H1 (cell line): ENCODE data around the gene MYO9B. TPM values are rescaled to one million over a fixed set of nuclear protein-coding genes. Genes with fewer than 3 reads are reported as not detected.

ENCODE experiments used
- CTCF ChIA-PET: fragments of 300-600 bp; sonication (Branson Sonifier 250); formaldehyde crosslinking; loops from one replicate; lab custom pipeline; 2021; ENCODE audit not compliant: partially characterized antibody; lab: Charles Lee
- POLR2A ChIA-PET: fragments of 300-600 bp; sonication (Branson Sonifier 250); formaldehyde crosslinking; loops from one replicate; lab custom pipeline; 2021; ENCODE audit warnings: inconsistent platforms; ENCODE audit not compliant: partially characterized antibody; lab: Charles Lee
- DNase-seq, 2 experiments: peaks; one replicate each; pipeline versions ENCODE4 v3.0.0 to v3.0.0-alpha.2; 2010 to 2022; ENCODE audit warnings: low spot score in 2 of 2, low read depth in 1 of 2, mixed read lengths in 1 of 2
- FAIRE-seq: peaks from 2 replicates; lab custom pipeline; 2011; peaks lifted over from hg19 to GRCh38; lab: Jason Lieb, UNC
- H2AFZ ChIP-seq: 2 replicates; pipeline ENCODE4 v1.8.1; 2012; ENCODE audit warnings: low read length, inconsistent platforms
- H2AK5ac ChIP-seq: 2 replicates; pipeline ENCODE4 v1.6.1; 2013; ENCODE audit warnings: low read depth, low read length
- H2BK120ac ChIP-seq: replicated peaks from 2 replicates; pipeline ENCODE3; 2013; ENCODE audit warnings: low read depth, low read length, inconsistent platforms
- H2BK12ac ChIP-seq: 2 replicates; pipeline ENCODE4 v1.6.1; 2013; ENCODE audit warnings: low read depth, low read length
- H2BK15ac ChIP-seq: 2 replicates; pipeline ENCODE4 v1.6.1; 2013; ENCODE audit warnings: low read length
- H2BK20ac ChIP-seq: 2 replicates; pipeline ENCODE4 v1.6.1; 2013; ENCODE audit warnings: low read length
- H2BK5ac ChIP-seq: 2 replicates; pipeline ENCODE4 v1.6.1; 2013; ENCODE audit warnings: low read depth, low read length
- H3K14ac ChIP-seq: 2 replicates; pipeline ENCODE4 v1.6.1; 2013; ENCODE audit warnings: inconsistent platforms; ENCODE audit not compliant: insufficient read length
- H3K18ac ChIP-seq: 2 replicates; pipeline ENCODE4 v1.6.1; 2013; ENCODE audit warnings: low read length; ENCODE audit errors: extremely low read depth
- H3K23ac ChIP-seq: 2 replicates; pipeline ENCODE4 v1.6.1; 2013; ENCODE audit warnings: inconsistent platforms; ENCODE audit not compliant: insufficient read length
- H3K23me2 ChIP-seq: 2 replicates; pipeline ENCODE4 v1.6.1; 2013; ENCODE audit warnings: low read depth, low read length
- H3K27ac ChIP-seq: 2 replicates; pipeline ENCODE4 v1.6.1; 2011; ENCODE audit warnings: low read depth, low read length, inconsistent platforms
- H3K27me3 ChIP-seq, 4 experiments: replicated peaks in 1 of 4; 1 replicate in 1 of 4; 2 replicates in 3 of 4; pipeline versions ENCODE4 v1.6.1 to v1.8.1; 2011 to 2013; ENCODE audit warnings: low read length in 3 of 4, mild to moderate bottlenecking in 3 of 4, inconsistent platforms in 2 of 4, mixed read lengths in 2 of 4, moderate library complexity in 1 of 4; ENCODE audit not compliant: control insufficient read depth in 3 of 4, insufficient read depth in 3 of 4; ENCODE audit errors: extremely low read depth in 1 of 4
- H3K36me3 ChIP-seq, 4 experiments: 2 replicates each; pipeline versions ENCODE4 v1.6.1 to v1.8.1; 2011 to 2013; ENCODE audit warnings: mild to moderate bottlenecking in 4 of 4, low read length in 3 of 4, moderate library complexity in 2 of 4, control low read depth in 1 of 4, inconsistent platforms in 1 of 4; ENCODE audit not compliant: insufficient read depth in 4 of 4, control insufficient read depth in 2 of 4
- H3K4ac ChIP-seq: replicated peaks from 2 replicates; pipeline ENCODE3; 2013; ENCODE audit warnings: low read length, low read depth, mixed read lengths, inconsistent platforms; ENCODE audit not compliant: insufficient read length
- H3K4me1 ChIP-seq, 4 experiments: replicated peaks in 1 of 4; 1 replicate in 1 of 4; 2 replicates in 3 of 4; pipeline versions ENCODE4 v1.6.1 to v1.8.1; 2011 to 2013; ENCODE audit warnings: low read length in 3 of 4, inconsistent platforms in 2 of 4, mixed read lengths in 1 of 4; ENCODE audit not compliant: insufficient read depth in 4 of 4, control insufficient read depth in 3 of 4
- H3K4me2 ChIP-seq, 2 experiments: 2 replicates each; pipeline versions ENCODE4 v1.6.1 to v1.8.1; 2011 to 2013; ENCODE audit warnings: low read depth in 2 of 2, low read length in 2 of 2, control low read depth in 1 of 2, inconsistent platforms in 1 of 2, mild to moderate bottlenecking in 1 of 2; ENCODE audit not compliant: insufficient read depth in 1 of 2
- H3K4me3 ChIP-seq, 4 experiments: fragments of 200-600, 300-600 bp in 1 of 4; sonication (generic), shearing (Covaris generic), sonication (Bioruptor Twin) in 1 of 4; 2 replicates each; pipeline versions ENCODE4 v1.5.1 to v1.8.1; 2011 to 2016; ENCODE audit warnings: low read length in 4 of 4, low read depth in 3 of 4, control low read depth in 2 of 4, inconsistent platforms in 2 of 4, mild to moderate bottlenecking in 2 of 4, mixed read lengths in 1 of 4, moderate library complexity in 1 of 4; ENCODE audit not compliant: insufficient read depth in 2 of 4; ENCODE audit errors: extremely low read depth in 1 of 4
- H3K56ac ChIP-seq: replicated peaks from 2 replicates; pipeline ENCODE3; 2013; ENCODE audit warnings: low read depth, mild to moderate bottlenecking, mixed read lengths, low read length, inconsistent platforms; ENCODE audit not compliant: insufficient read length
- H3K79me1 ChIP-seq: 2 replicates; pipeline ENCODE4 v1.6.1; 2013; ENCODE audit warnings: low read depth, low read length, control low read depth
- H3K79me2 ChIP-seq, 2 experiments: 2 replicates each; pipeline versions ENCODE4 v1.6.1 to v1.8.1; 2012 to 2013; ENCODE audit warnings: low read length in 2 of 2, mild to moderate bottlenecking in 2 of 2, inconsistent platforms in 1 of 2; ENCODE audit not compliant: insufficient read depth in 2 of 2, control insufficient read depth in 1 of 2
- H3K9ac ChIP-seq, 4 experiments: replicated peaks in 1 of 4; 1 replicate in 1 of 4; 2 replicates in 3 of 4; pipeline versions ENCODE4 v1.6.1 to v1.8.1; 2011 to 2013; ENCODE audit warnings: low read depth in 3 of 4, low read length in 3 of 4, control low read depth in 2 of 4, mild to moderate bottlenecking in 2 of 4, moderate library complexity in 2 of 4, inconsistent platforms in 1 of 4; ENCODE audit errors: extremely low read depth in 1 of 4
- H3K9me3 ChIP-seq, 2 experiments: 2 replicates each; pipeline versions ENCODE4 v1.6.1 to v1.8.1; 2012 to 2013; ENCODE audit warnings: mild to moderate bottlenecking in 2 of 2, moderate library complexity in 2 of 2, control low read depth in 1 of 2, inconsistent platforms in 1 of 2, low read depth in 1 of 2, low read length in 1 of 2, mixed read lengths in 1 of 2; ENCODE audit not compliant: insufficient read depth in 2 of 2
- H4K20me1 ChIP-seq, 2 experiments: replicated peaks in 1 of 2; 2 replicates each; pipeline versions ENCODE3 to v1.8.1; 2011 to 2013; ENCODE audit warnings: inconsistent platforms in 2 of 2, low read length in 2 of 2, mild to moderate bottlenecking in 1 of 2; ENCODE audit not compliant: insufficient read depth in 2 of 2, control insufficient read depth in 1 of 2
- H4K5ac ChIP-seq: 2 replicates; pipeline ENCODE4 v1.6.1; 2013; ENCODE audit warnings: low read length, low read depth, mixed read lengths, inconsistent platforms; ENCODE audit not compliant: insufficient read length
- H4K8ac ChIP-seq: 2 replicates; pipeline ENCODE4 v1.8.0; 2013; ENCODE audit warnings: mild to moderate bottlenecking, moderate library complexity, low read length, inconsistent platforms; ENCODE audit not compliant: insufficient read depth; ENCODE audit errors: extremely low read depth
- H4K91ac ChIP-seq: replicated peaks from 2 replicates; pipeline ENCODE3; 2013; ENCODE audit warnings: low read length, mixed read lengths, inconsistent platforms; ENCODE audit not compliant: insufficient read length
- EGR1 ChIP-seq: IDR thresholded peaks from 2 replicates; pipeline ENCODE4 v1.6.1; 2011; ENCODE audit warnings: low read depth, low read length, borderline replicate concordance
- FOSL1 ChIP-seq: IDR thresholded peaks from 2 replicates; pipeline ENCODE4 v1.6.1; 2011; ENCODE audit warnings: mild to moderate bottlenecking, low read depth, low read length, moderate library complexity; ENCODE audit not compliant: insufficient read depth
- GTF2F1 ChIP-seq: IDR thresholded peaks from 2 replicates; pipeline ENCODE4 v1.6.1; 2012; ENCODE audit warnings: low read depth, low read length, improper control_type of control experiment, borderline replicate concordance
- NANOG ChIP-seq: IDR thresholded peaks from 2 replicates; pipeline ENCODE4 v1.6.1; 2011; ENCODE audit warnings: low read length, low read depth, mild to moderate bottlenecking, inconsistent platforms; ENCODE audit not compliant: insufficient read depth, poor library complexity, severe bottlenecking
- RAD21 ChIP-seq, 2 experiments: IDR thresholded peaks in 1 of 2; conservative IDR thresholded peaks in 1 of 2; 2 replicates each; pipeline ENCODE4 v1.6.1; 2011; ENCODE audit warnings: low read depth in 2 of 2, low read length in 2 of 2, improper control_type of control experiment in 1 of 2, inconsistent platforms in 1 of 2, mild to moderate bottlenecking in 1 of 2, moderate library complexity in 1 of 2
- SAP30 ChIP-seq: fragments of 300-600 bp; sonication (generic); IDR thresholded peaks from 2 replicates; pipeline ENCODE4 v1.7.1; 2012; ENCODE audit warnings: low read length, moderate library complexity, mild to moderate bottlenecking, inconsistent platforms; ENCODE audit not compliant: insufficient read depth, insufficient replicate concordance
- SIRT6 ChIP-seq: IDR thresholded peaks from one replicate; pipeline ENCODE4 v1.7.1; 2012; ENCODE audit warnings: low read length, inconsistent platforms
- WGBS, 2 experiments: shearing (Covaris generic) in 1 of 2; methylation state at CpG; one replicate each; pipeline versions ENCODE4 v1.1.6 to v1.1.7; 2013 to 2015; ENCODE audit warnings: low lambda C conversion rate in 2 of 2, mixed read lengths in 2 of 2, inconsistent platforms in 1 of 2, low coverage in 1 of 2, missing lambda C conversion rate in 1 of 2; ENCODE audit not compliant: insufficient replicate concordance in 2 of 2, insufficient coverage in 1 of 2, insufficient read length in 1 of 2; ENCODE audit errors: extremely low coverage in 1 of 2, missing lambda C conversion rate in 1 of 2; 5-methylcytosine and 5-hydroxymethylcytosine counted together
- polyA plus RNA-seq, 7 experiments: library from polyadenylated mRNA; depleted of rRNA in 3 of 7; stranded (reverse) in 5 of 7; unstranded in 2 of 7; fragments of >200 nt in 5 of 7; fragments of 200-250 nt in 2 of 7; gene quantifications; 1 replicate in 5 of 7; 2 replicates in 1 of 7; 4 replicates in 1 of 7; pipeline versions ENCODE4 v1.2.1 to v1.2.3, GENCODE V29; 2011 to 2013; ENCODE audit warnings: missing spikeins in 2 of 7, mixed read lengths in 2 of 7
- total RNA-seq: library from RNA; stranded (reverse); fragmentation: NEBNext Ultra II Directional; extraction: Animal tissue kit (Norgen Biotek cat#: 25700); gene quantifications from 2 replicates; pipeline ENCODE4 v1.2.1, GENCODE V29; 2021
- TF ChIP-seq, protein P1 (sequence below), 3 experiments: IDR thresholded peaks; 1 replicate in 2 of 3; 2 replicates in 1 of 3; pipeline versions ENCODE4 v1.5.1 to v1.6.1; 2011; ENCODE audit warnings: low read length in 3 of 3, mild to moderate bottlenecking in 3 of 3, inconsistent platforms in 2 of 3, low read depth in 1 of 3, moderate library complexity in 1 of 3; ENCODE audit not compliant: insufficient read depth in 1 of 3; ENCODE audit errors: control extremely low read depth in 1 of 3

The MYO9B gene
- total and polyA plus RNA-seq, 2 of the 8 experiments (the other 6 are each of a cell fraction or from before 2014, with no cell fraction given) = 27.6 to 77.1 TPM

DNA sequence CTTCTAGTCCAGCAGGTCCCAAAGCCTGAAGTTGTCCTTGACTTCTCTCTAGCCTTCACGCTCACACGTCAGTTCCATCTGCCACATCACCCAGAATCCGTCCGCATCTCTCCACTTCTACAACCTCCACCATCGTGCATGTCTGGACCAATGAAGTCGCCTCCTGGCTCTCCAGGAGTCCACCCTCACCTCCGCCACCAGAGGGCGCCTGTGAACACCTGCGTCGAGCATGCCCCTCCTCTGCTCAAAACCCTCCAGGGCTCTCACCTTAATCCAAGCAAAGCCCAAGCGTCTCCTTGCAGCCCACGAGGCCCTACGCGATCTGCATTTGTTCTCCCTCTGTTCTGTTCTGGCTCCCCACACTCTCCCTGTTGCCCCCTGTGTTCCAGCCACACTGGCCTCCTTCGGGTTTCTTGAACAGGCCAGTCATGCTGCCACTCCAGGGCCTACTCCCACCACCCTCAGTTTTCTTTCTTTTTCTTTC, 185.3 kb downstream of the MYO9B start:
- CTCF ChIA-PET = interaction anchor here (0.6 to 5.3 kb wide), 17 partner anchors 11 to 73 kb away, joined by 3 to 56 read pairs (median 4); partner anchors contain the start of genes ANKLE1, DDA1 and USE1
- H3K27ac ChIP-seq = peak overlapping the region; percentile 60; the same call in 1 of the 2 replicates
- no peak for TF ChIP-seq EGR1
- TF ChIP-seq, protein P1, sequence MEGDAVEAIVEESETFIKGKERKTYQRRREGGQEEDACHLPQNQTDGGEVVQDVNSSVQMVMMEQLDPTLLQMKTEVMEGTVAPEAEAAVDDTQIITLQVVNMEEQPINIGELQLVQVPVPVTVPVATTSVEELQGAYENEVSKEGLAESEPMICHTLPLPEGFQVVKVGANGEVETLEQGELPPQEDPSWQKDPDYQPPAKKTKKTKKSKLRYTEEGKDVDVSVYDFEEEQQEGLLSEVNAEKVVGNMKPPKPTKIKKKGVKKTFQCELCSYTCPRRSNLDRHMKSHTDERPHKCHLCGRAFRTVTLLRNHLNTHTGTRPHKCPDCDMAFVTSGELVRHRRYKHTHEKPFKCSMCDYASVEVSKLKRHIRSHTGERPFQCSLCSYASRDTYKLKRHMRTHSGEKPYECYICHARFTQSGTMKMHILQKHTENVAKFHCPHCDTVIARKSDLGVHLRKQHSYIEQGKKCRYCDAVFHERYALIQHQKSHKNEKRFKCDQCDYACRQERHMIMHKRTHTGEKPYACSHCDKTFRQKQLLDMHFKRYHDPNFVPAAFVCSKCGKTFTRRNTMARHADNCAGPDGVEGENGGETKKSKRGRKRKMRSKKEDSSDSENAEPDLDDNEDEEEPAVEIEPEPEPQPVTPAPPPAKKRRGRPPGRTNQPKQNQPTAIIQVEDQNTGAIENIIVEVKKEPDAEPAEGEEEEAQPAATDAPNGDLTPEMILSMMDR (IDR thresholded peaks at IDR 0.05; ENCODE audit: control extremely low read depth in 1 of 3, insufficient read depth in 1 of 3, low read depth in 1 of 3, low read length in 3 of 3) = peak; percentile 81 to 98 (median 94)
- no peak for TF ChIP-seq FOSL1
- TF ChIP-seq SIRT6 = no peak
- TF ChIP-seq RAD21 (IDR thresholded peaks at IDR 0.05 in 1 of 2, conservative IDR thresholded peaks at IDR 0.05 in 1 of 2; ENCODE audit: low read depth in 2 of 2, low read length in 2 of 2) = peak; percentile 53 to 71; a peak in 3 of 4 replicates
- no peak for TF ChIP-seq SAP30
- peak; percentile 70; the same call in 1 of the 2 replicates for TF ChIP-seq GTF2F1
- no peak for TF ChIP-seq NANOG

More for the DNA sequence above, 185.3 kb downstream of the MYO9B start:
- no peaks in the 10 kb centered on the region for H3K79me1 ChIP-seq
- no peak overlapping the region for H3K23ac ChIP-seq
- no peak overlapping the region for H3K4me3 ChIP-seq
- no peaks in the 10 kb centered on the region for H3K27me3 ChIP-seq
- H3K9me3 ChIP-seq = peaks cover 15 to 19% of the 10 kb centered on the region in 2 experiments; a peak in 3 of 4 replicates
- POLR2A ChIA-PET = interaction anchor here (0.8 to 12.8 kb wide), 8 partner anchors 10 to 31 kb away, joined by 3 to 113 read pairs (median 5); partner anchors contain the start of gene ANKLE1
- no peaks in the 10 kb centered on the region for H3K23me2 ChIP-seq
- no peak overlapping the region; a peak in 1 of 4 replicates for H3K4me2 ChIP-seq
- H3K18ac ChIP-seq = peak overlapping the region; percentile 86
- H3K56ac ChIP-seq = no peak overlapping the region
- peak; percentile 90 to 95 for DNase-seq
- H3K9ac ChIP-seq = no peak overlapping the region; a peak in 2 of 7 replicates
- no peak overlapping the region for H3K4ac ChIP-seq
- H3K14ac ChIP-seq = no peak overlapping the region
- peak; percentile 75 for FAIRE-seq
- peak overlapping the region; percentile 49 for H4K5ac ChIP-seq
- H2BK20ac ChIP-seq = 0 out of 2 replicates have a peak overlapping the region, but pooled peaks have one; percentile 93
- H2BK12ac ChIP-seq = peak overlapping the region; percentile 27; the same call in 1 of the 2 replicates
- H3K4me1 ChIP-seq = peaks cover 0 to 5% (median 1%) of the 10 kb centered on the region in 4 experiments; a peak in 4 of 7 replicates
- peak overlapping the region; percentile 86 for H4K91ac ChIP-seq
- H4K20me1 ChIP-seq = no peaks in the 10 kb centered on the region
- peak overlapping the region; percentile 94 for H4K8ac ChIP-seq
- H2BK5ac ChIP-seq = peak overlapping the region; percentile 85
- no peak overlapping the region for H2AK5ac ChIP-seq
- H2AFZ ChIP-seq = 0 out of 2 replicates have a peak overlapping the region, but pooled peaks have one; percentile 47
- peaks cover 0 to 13% (median 3%) of the 10 kb centered on the region in 4 experiments; a peak in 3 of 8 replicates for H3K36me3 ChIP-seq
- 32% methylated on average over 15 of the region's 15 CpGs; no CpG with 5 or more reads in 1 of the 2 experiments for WGBS, 2 experiments
- H2BK120ac ChIP-seq = no peak overlapping the region
- H3K79me2 ChIP-seq = no peaks in the 10 kb centered on the region
- H2BK15ac ChIP-seq = peak overlapping the region; percentile 92; the same call in 1 of the 2 replicates
